H1 (cell line): ENCODE results near the gene ALOX15B.

Experiments
- CTCF ChIP-seq, 3 experiments: IDR thresholded peaks; 1 replicate in 2 of 3; 2 replicates in 1 of 3; pipeline versions ENCODE4 v1.5.1 to v1.6.1; 2011; ENCODE audit warnings: low read length in 3 of 3, mild to moderate bottlenecking in 3 of 3, inconsistent platforms in 2 of 3, low read depth in 1 of 3, moderate library complexity in 1 of 3; ENCODE audit not compliant: insufficient read depth in 1 of 3; ENCODE audit errors: control extremely low read depth in 1 of 3
- POLR2A ChIP-seq, 2 experiments: IDR thresholded peaks; 1 replicate in 1 of 2; 2 replicates in 1 of 2; pipeline ENCODE4 v1.6.1; 2011; ENCODE audit warnings: low read depth in 2 of 2, low read length in 2 of 2, mild to moderate bottlenecking in 2 of 2; ENCODE audit errors: control extremely low read depth in 1 of 2
- POLR2AphosphoS5 ChIP-seq: IDR thresholded peaks from 2 replicates; pipeline ENCODE4 v1.6.1; 2011; ENCODE audit warnings: low read depth, low read length

- no peak; the same call in 1 of the 2 replicates for TF ChIP-seq POLR2AphosphoS5
- no peak for TF ChIP-seq POLR2A (IDR thresholded peaks at IDR 0.05; ENCODE audit: control extremely low read depth in 1 of 2, low read depth in 2 of 2, low read length in 2 of 2)
- TF ChIP-seq CTCF (IDR thresholded peaks at IDR 0.05; ENCODE audit: control extremely low read depth in 1 of 3, insufficient read depth in 1 of 3, low read depth in 1 of 3, low read length in 3 of 3), result peak; percentile 95 to 96 (median 96)
Observed at GRCh38 chr17:8079291-8080207, 40.7 kb downstream of the ALOX15B start.
